PFSK-1 (cell line): ENCODE results near the gene DUS1L.

Experiments
- FOXP2 ChIP-seq: optimal IDR thresholded peaks from 2 replicates; pipeline ENCODE3; 2011; ENCODE audit warnings: borderline replicate concordance, control low read depth, inconsistent platforms; ENCODE audit not compliant: insufficient read depth; ENCODE audit errors: extremely low read length, extremely low read depth
- POLR2AphosphoS5 ChIP-seq: IDR thresholded peaks from 2 replicates; pipeline ENCODE4 v1.6.1; 2012; ENCODE audit warnings: low read depth, mild to moderate bottlenecking, control low read depth, low read length, moderate library complexity
- SIN3A ChIP-seq: IDR thresholded peaks from 2 replicates; pipeline ENCODE4 v1.6.1; 2012; ENCODE audit warnings: mild to moderate bottlenecking, low read length, moderate library complexity, borderline replicate concordance; ENCODE audit not compliant: insufficient read depth
- TAF1 ChIP-seq: IDR thresholded peaks from 2 replicates; pipeline ENCODE4 v1.6.1; 2012; ENCODE audit warnings: low read length, control low read depth, borderline replicate concordance; ENCODE audit not compliant: insufficient read depth
- TF ChIP-seq, protein P1 (sequence below), 2 experiments: IDR thresholded peaks; 2 replicates each; pipeline versions ENCODE4 v1.6.1 to v1.8.0; 2011 to 2012; ENCODE audit warnings: low read depth in 2 of 2, low read length in 2 of 2, control low read depth in 1 of 2, inconsistent platforms in 1 of 2, mild to moderate bottlenecking in 1 of 2, moderate library complexity in 1 of 2; ENCODE audit not compliant: insufficient read depth in 1 of 2

DUS1L gene

DNA sequence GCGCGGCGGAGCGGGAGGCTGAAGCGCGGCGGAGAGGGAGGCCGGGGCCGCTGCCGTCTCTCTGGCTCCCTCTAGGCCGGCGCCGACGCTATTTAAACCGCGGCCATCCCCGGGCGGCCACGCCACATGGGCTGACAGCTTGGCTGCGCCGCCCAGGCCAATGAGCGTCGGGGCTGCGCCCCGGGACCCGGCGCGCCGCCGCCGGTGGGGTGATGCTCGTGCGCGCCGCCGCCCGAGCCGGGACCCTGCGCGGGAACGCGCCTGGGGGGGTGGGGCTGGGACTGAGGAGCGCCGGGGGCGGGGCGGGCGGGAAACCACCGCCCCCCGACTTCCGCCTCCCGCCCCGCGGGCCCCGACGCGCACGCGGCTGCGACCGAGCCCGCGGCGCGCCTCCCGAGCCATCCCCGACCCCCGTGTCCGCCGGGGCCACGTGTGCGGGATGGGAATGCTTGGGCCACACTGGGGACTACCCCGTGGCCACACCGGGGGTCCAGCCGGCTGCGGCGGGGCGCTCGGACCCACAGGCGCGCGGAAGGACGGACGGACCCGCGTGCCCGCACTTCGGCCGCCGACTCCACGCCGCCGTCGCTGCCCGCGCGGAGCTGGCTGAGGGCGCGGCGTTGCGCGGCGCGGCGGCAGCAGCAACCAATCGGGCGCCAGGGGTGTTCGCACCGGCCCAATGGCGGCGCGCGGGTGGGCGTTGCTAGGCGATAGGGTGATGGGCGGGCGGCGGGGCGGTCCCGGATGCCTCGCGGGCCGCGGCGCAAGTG is 32.8 kb upstream of the DUS1L start, which contains the start of gene FASN:
Gene FASN, minus strand, starts transcription at position 68 of the 770 bp plus-strand sequence. CDS start 1,791 bp downstream, outside the sequence.
- TF ChIP-seq SIN3A (peak; percentile 86; the same call in 1 of the 2 replicates), POLR2AphosphoS5 (peak; percentile 93), TAF1 (peak; percentile 97), FOXP2 (no peak)
- TF ChIP-seq, protein P1, sequence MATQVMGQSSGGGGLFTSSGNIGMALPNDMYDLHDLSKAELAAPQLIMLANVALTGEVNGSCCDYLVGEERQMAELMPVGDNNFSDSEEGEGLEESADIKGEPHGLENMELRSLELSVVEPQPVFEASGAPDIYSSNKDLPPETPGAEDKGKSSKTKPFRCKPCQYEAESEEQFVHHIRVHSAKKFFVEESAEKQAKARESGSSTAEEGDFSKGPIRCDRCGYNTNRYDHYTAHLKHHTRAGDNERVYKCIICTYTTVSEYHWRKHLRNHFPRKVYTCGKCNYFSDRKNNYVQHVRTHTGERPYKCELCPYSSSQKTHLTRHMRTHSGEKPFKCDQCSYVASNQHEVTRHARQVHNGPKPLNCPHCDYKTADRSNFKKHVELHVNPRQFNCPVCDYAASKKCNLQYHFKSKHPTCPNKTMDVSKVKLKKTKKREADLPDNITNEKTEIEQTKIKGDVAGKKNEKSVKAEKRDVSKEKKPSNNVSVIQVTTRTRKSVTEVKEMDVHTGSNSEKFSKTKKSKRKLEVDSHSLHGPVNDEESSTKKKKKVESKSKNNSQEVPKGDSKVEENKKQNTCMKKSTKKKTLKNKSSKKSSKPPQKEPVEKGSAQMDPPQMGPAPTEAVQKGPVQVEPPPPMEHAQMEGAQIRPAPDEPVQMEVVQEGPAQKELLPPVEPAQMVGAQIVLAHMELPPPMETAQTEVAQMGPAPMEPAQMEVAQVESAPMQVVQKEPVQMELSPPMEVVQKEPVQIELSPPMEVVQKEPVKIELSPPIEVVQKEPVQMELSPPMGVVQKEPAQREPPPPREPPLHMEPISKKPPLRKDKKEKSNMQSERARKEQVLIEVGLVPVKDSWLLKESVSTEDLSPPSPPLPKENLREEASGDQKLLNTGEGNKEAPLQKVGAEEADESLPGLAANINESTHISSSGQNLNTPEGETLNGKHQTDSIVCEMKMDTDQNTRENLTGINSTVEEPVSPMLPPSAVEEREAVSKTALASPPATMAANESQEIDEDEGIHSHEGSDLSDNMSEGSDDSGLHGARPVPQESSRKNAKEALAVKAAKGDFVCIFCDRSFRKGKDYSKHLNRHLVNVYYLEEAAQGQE (IDR thresholded peaks at IDR 0.05; ENCODE audit: insufficient read depth in 1 of 2, low read depth in 2 of 2, low read length in 2 of 2), result peak; percentile 36 to 42; a peak in 1 of 4 replicates

DNA sequence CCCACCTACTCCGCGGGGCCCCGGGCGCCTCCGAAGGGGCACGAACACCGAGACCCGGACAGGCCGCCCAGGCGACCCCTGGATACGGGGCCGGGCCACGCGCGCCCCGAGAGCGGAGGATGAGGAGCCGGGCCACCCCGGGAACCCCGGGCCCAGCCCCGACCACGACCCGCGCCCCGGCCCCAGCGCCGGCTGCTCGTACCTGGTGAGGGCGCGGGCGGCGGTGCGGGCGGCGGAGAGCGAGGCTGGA is 32.2 kb upstream of the DUS1L start:
- TF ChIP-seq SIN3A (no peak), TAF1 (no peak)

DNA sequence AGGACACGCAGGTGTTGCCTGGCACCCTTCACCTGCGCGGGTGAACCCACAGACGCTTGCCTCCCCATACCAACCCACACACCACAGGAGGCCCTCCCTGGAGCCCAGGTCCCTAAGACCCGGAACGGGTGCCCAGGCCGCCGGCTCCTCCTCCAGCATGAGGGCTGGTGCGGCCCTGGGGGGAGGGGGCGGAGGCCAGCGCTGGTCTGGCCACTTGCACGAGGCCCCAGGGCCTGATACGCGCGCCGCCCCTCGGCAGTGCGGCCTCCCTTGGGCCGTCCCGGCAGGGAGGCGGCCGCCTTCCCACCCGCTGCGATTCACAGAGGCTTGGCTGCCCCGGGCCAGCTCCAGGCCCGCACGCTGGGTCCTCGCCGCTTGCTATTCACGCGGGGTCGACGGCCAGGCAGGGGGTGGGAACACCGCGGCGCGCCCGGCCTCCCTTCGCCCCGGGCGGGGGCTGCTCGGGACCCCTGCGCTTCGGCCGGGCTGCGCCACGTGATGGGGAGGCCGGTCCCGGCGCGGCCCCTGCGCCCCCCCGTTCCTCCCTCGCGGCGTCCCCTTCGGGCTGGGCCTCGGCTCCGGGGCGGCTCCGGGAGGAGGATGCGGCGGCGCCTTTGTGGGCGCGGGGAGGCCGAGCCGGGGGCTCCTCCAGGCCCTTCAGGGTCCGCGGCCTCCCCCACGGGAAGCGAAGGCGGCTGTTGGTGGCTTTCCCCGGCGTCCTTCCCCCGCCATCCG is 31.7 kb upstream of the DUS1L start:
- no peak for TF ChIP-seq FOXP2
- 0 out of 2 replicates have a peak, but pooled peaks have one; percentile 29 for TF ChIP-seq SIN3A

DNA sequence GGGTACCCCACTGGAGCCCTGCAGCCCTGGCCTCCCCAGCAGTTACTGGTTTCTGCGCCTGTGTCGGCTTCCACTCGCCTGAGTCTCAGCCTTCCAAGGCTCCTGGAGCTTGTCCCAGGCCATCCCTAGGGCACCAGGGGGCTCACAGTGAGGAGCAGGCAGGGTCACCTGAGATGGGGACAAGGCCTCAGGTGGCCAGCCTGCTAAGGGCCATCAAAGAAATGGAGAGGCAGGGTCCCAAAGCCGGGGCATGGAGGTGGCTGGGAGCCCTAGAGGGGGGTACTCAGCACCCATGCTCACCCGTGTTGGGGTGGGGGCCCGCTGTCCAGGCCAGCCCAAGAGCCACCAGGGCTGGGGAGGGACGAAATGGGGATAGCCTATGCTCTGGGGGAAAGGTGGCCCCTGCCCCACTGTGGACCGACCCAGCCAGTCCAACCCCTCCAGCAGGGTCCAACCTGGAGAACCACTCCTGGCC is 31.1 kb upstream of the DUS1L start:
- TF ChIP-seq, protein P1 (IDR thresholded peaks at IDR 0.05; ENCODE audit: insufficient read depth in 1 of 2, low read depth in 2 of 2, low read length in 2 of 2), result no peak
- TF ChIP-seq POLR2AphosphoS5 (no peak), SIN3A (no peak), TAF1 (no peak), FOXP2 (no peak)

DNA sequence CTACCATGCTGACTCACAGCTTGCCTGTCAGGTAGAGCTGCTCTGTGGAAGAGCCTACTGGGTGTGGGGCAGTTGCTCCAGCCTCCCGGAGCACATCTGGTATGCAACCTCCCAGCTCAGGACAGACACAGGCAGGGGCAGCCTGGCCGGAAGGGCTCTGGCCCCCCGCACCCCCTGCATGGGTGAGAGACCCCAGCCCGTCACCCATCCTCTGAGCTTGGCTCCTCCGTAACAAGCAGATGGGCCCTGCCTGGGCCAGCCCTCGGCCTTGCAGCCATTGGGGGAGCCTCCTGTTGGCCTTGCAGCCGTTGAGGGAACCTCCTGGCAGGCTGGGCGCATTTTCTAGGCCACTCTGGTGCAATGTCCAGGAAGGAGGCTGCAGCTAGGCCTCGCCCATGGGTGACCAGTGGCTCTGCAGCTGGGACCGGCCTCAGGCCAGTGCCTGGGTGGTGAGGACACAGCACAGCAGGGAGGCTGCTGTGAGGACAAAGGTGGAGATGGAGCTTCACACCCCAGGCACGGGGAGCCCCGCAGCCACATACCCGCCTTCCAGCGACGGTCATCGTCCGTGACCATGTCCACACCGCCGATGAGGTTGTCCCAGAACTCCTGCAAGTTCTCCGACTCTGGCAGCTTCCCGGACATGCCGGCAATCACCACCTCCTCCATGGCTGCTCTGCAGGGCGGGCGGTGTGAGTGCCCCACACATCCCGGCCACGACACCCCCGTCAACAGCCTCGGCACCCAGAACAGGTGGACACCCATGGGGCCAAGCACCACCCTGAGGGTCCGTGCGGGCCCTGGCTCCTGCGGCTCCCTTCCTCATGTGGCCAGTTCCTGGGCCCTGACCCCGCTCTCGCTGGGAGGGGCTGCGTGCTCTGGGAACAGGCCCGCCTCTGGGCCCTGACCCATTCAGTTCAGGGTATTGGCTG is 30.4 kb upstream of the DUS1L start:
- TF ChIP-seq FOXP2, result no peak
- TF ChIP-seq POLR2AphosphoS5, result peak; percentile 4; the same call in 1 of the 2 replicates

DNA sequence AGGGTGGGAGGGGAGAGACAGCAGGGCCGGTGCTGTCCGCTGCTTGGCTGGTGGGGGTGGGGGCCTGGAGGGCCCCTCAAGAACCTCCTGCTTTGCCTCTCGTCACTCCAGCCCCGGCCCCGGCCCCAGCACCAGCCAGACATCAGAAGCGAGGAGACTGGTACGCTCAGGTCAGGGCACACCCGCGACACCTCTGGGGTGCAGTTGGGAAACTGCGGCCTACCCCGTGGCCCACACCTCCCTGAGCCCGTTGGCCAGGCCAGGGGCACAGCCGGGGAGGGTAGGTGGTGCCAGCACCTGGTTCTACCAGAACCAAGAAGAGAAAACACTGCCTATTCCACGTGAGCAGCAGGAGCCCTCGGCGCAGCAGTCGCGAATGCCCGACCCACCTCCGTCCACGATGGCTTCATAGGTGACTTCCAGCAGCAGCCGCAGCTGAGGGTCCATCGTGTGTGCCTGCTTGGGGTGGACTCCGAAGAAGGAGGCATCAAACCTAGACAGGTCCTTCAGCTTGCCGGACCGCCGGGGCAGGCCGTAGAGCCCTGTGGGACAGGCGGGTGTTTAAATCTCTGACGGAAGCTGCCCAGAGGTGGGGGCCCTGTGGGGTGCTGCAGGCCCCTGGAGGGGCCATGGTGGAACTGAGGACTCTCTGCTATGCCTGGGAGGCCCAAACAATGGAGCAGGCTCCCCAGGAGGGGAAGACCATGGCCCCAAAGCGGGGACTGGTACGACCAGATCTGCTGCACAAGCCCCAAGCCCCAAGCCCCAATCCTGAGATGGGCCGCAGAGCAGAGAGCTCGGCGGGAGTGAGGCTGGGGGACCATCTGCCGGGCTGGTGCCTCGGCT is 29.6 kb upstream of the DUS1L start:
- TF ChIP-seq SIN3A, result no peak
- peak; percentile 11; the same call in 1 of the 2 replicates for TF ChIP-seq POLR2AphosphoS5
